IMR-90 (cell line): Measurements from ENCODE around the gene MTMR11. TPM values are rescaled to one million over a fixed set of nuclear protein-coding genes. Genes with fewer than 3 reads are reported as not detected.

ENCODE experiments used
- ATAC-seq: fragments of 200-7000 bp; cut with Tn5 transposase; 2 replicates; pipeline ENCODE4 v1.9.1; 2020; ENCODE audit warnings: low read depth, mild to moderate bottlenecking, moderate library complexity
- BruUV-seq: library from RNA; stranded (reverse); fragments of 400-500 nt; replicated peaks from 2 replicates; lab custom pipeline; 2021; lab: Mats Ljungman, UMichigan
- CTCF ChIA-PET: fragments of 300-600 bp; formaldehyde crosslinking; extraction: SDS; loops from one replicate; lab custom pipeline; 2021; ENCODE audit warnings: antibody characterized with exemption; lab: Yijun Ruan, JAX
- POLR2A ChIA-PET: fragments of 300-600 bp; sonication (Branson Sonifier 250); formaldehyde crosslinking; loops from one replicate; lab custom pipeline; 2022; ENCODE audit warnings: antibody characterized with exemption; ENCODE audit not compliant: unreplicated experiment; lab: Charles Lee
- DNase-seq: peaks from one replicate; pipeline ENCODE4 v3.0.0; 2013
- H2AFZ ChIP-seq: replicated peaks from 2 replicates; pipeline ENCODE3; 2013; ENCODE audit warnings: low read length, mild to moderate bottlenecking; ENCODE audit not compliant: poor library complexity
- H2AK5ac ChIP-seq: 2 replicates; pipeline ENCODE4 v1.6.1; 2013; ENCODE audit warnings: low read depth, low read length, inconsistent platforms
- H2AK9ac ChIP-seq: replicated peaks from 2 replicates; pipeline ENCODE3; 2013; ENCODE audit warnings: mild to moderate bottlenecking, low read depth, low read length, moderate library complexity; ENCODE audit not compliant: poor library complexity
- H2BK120ac ChIP-seq: 2 replicates; pipeline ENCODE4 v1.6.1; 2013; ENCODE audit warnings: low read depth, low read length, inconsistent platforms
- H2BK15ac ChIP-seq: 3 replicates; pipeline ENCODE4 v1.6.1; 2013; ENCODE audit warnings: low read depth, low read length, inconsistent platforms
- H2BK20ac ChIP-seq: 2 replicates; pipeline ENCODE4 v1.6.1; 2013; ENCODE audit warnings: low read depth, mild to moderate bottlenecking, inconsistent platforms, low read length, moderate library complexity
- H2BK5ac ChIP-seq: 2 replicates; pipeline ENCODE4 v1.6.1; 2013; ENCODE audit warnings: mild to moderate bottlenecking, low read depth, low read length, inconsistent platforms; ENCODE audit not compliant: poor library complexity, severe bottlenecking
- H3K14ac ChIP-seq: replicated peaks from 2 replicates; pipeline ENCODE4 v1.6.1; 2013; ENCODE audit warnings: low read depth, low read length, inconsistent platforms
- H3K18ac ChIP-seq: 2 replicates; pipeline ENCODE4 v1.6.1; 2013; ENCODE audit warnings: low read depth, low read length, control low read depth
- H3K23ac ChIP-seq: 2 replicates; pipeline ENCODE4 v1.6.1; 2013; ENCODE audit warnings: low read depth, low read length, inconsistent platforms
- H3K27ac ChIP-seq: 2 replicates; pipeline ENCODE4 v1.5.1; 2013; ENCODE audit warnings: mild to moderate bottlenecking, control low read depth, low read length; ENCODE audit not compliant: insufficient read depth
- H3K27me3 ChIP-seq: 2 replicates; pipeline ENCODE4 v1.6.1; 2013; ENCODE audit warnings: low read length; ENCODE audit not compliant: control insufficient read depth, insufficient read depth
- H3K36me3 ChIP-seq: 2 replicates; pipeline ENCODE4 v1.6.1; 2013; ENCODE audit warnings: low read length, mixed read lengths; ENCODE audit not compliant: control insufficient read depth, insufficient read depth
- H3K4ac ChIP-seq: 2 replicates; pipeline ENCODE4 v1.6.1; 2013; ENCODE audit warnings: low read depth, low read length, inconsistent platforms
- H3K4me1 ChIP-seq: 2 replicates; pipeline ENCODE4 v1.6.1; 2013; ENCODE audit warnings: low read length, mixed read lengths; ENCODE audit not compliant: control insufficient read depth, insufficient read depth
- H3K4me2 ChIP-seq: 2 replicates; pipeline ENCODE4 v1.6.1; 2013; ENCODE audit warnings: low read depth, mild to moderate bottlenecking, control low read depth, low read length, moderate library complexity
- H3K4me3 ChIP-seq: 2 replicates; pipeline ENCODE4 v1.5.1; 2013; ENCODE audit warnings: low read depth, mild to moderate bottlenecking, control low read depth, low read length, moderate library complexity; ENCODE audit not compliant: insufficient read depth
- H3K56ac ChIP-seq: 2 replicates; pipeline ENCODE4 v1.6.1; 2013; ENCODE audit warnings: low read length, inconsistent platforms; ENCODE audit not compliant: insufficient read depth; ENCODE audit errors: extremely low read depth
- H3K79me1 ChIP-seq, 2 experiments: 2 replicates each; pipeline ENCODE4 v1.6.1; 2013; ENCODE audit warnings: low read length in 2 of 2, inconsistent platforms in 1 of 2, low read depth in 1 of 2
- H3K9ac ChIP-seq: 2 replicates; pipeline ENCODE4 v1.6.1; 2013; ENCODE audit warnings: low read depth, low read length, control low read depth
- H3K9me1 ChIP-seq: 2 replicates; pipeline ENCODE4 v1.6.1; 2013; ENCODE audit warnings: low read length, inconsistent platforms; ENCODE audit not compliant: insufficient read depth
- H3K9me3 ChIP-seq: 2 replicates; pipeline ENCODE4 v1.6.1; 2013; ENCODE audit warnings: low read length; ENCODE audit not compliant: control insufficient read depth, insufficient read depth
- H4K20me1 ChIP-seq: 2 replicates; pipeline ENCODE4 v1.6.1; 2013; ENCODE audit warnings: low read length, inconsistent platforms; ENCODE audit not compliant: insufficient read depth
- H4K5ac ChIP-seq: 2 replicates; pipeline ENCODE4 v1.6.1; 2013; ENCODE audit warnings: mild to moderate bottlenecking, low read depth, low read length, control low read depth
- H4K8ac ChIP-seq, 2 experiments: 2 replicates each; pipeline ENCODE4 v1.6.1; 2013; ENCODE audit warnings: low read depth in 2 of 2, low read length in 2 of 2, control low read depth in 1 of 2, inconsistent platforms in 1 of 2
- H4K91ac ChIP-seq: 2 replicates; pipeline ENCODE4 v1.6.1; 2013; ENCODE audit warnings: low read depth, low read length, inconsistent platforms; ENCODE audit not compliant: insufficient read depth
- BHLHE40 ChIP-seq: fragments of 150-350 bp; IDR thresholded peaks from 2 replicates; pipeline ENCODE4 v1.6.1; 2016; ENCODE audit warnings: mild to moderate bottlenecking, low read depth, low read length
- CHD1 ChIP-seq: IDR thresholded peaks from 2 replicates; pipeline ENCODE4 v1.6.1; 2012; ENCODE audit warnings: low read depth, low read length, improper control_type of control experiment
- CTCF ChIP-seq: conservative IDR thresholded peaks from 2 replicates; pipeline ENCODE4 v1.5.1; 2012; ENCODE audit warnings: mild to moderate bottlenecking, low read depth, low read length, improper control_type of control experiment
- ELK1 ChIP-seq: fragments of 150-350 bp; IDR thresholded peaks from 2 replicates; pipeline ENCODE4 v1.6.1; 2016; ENCODE audit warnings: low read depth, mild to moderate bottlenecking, low read length, moderate library complexity, borderline replicate concordance
- MAZ ChIP-seq: IDR thresholded peaks from 2 replicates; pipeline ENCODE4 v1.6.1; 2012; ENCODE audit warnings: low read depth, mild to moderate bottlenecking, low read length, improper control_type of control experiment, moderate library complexity, borderline replicate concordance
- MXI1 ChIP-seq: IDR thresholded peaks from 2 replicates; pipeline ENCODE4 v1.6.1; 2012; ENCODE audit warnings: low read depth, mild to moderate bottlenecking, low read length, moderate library complexity, borderline replicate concordance
- NFE2L2 ChIP-seq: fragments of 150-350 bp; IDR thresholded peaks from 2 replicates; pipeline ENCODE4 v1.6.1; 2016; ENCODE audit warnings: low read depth, mild to moderate bottlenecking, low read length
- RAD21 ChIP-seq: IDR thresholded peaks from 2 replicates; pipeline ENCODE4 v1.6.1; 2012; ENCODE audit warnings: low read length, improper control_type of control experiment
- RFX5 ChIP-seq: IDR thresholded peaks from 2 replicates; pipeline ENCODE4 v1.8.0; 2012; ENCODE audit warnings: low read depth, mild to moderate bottlenecking, low read length, moderate library complexity
- SMC3 ChIP-seq: fragments of 150-350 bp; IDR thresholded peaks from 2 replicates; pipeline ENCODE4 v1.6.1; 2016; ENCODE audit warnings: low read depth, mild to moderate bottlenecking, antibody characterized with exemption, low read length, moderate library complexity
- USF2 ChIP-seq: fragments of 150-350 bp; IDR thresholded peaks from 2 replicates; pipeline ENCODE4 v1.6.1; 2017; ENCODE audit warnings: mild to moderate bottlenecking, antibody characterized with exemption, low read length, low read depth
- WGBS, 2 experiments: methylation state at CpG; one replicate each; pipeline versions ENCODE4 v1.1.5 to v1.1.7; 2013; ENCODE audit warnings: missing lambda C conversion rate in 2 of 2; ENCODE audit not compliant: insufficient read length in 1 of 2; ENCODE audit errors: extremely low coverage in 2 of 2; 5-methylcytosine and 5-hydroxymethylcytosine counted together
- dilution Hi-C: fragments of 300-500 bp; cut with HindIII; formaldehyde crosslinking; loops from one replicate; pipeline ENCODE4 v1.14.3; 2018; ENCODE audit warnings: low sequenced_read_pairs; ENCODE audit not compliant: unreplicated experiment
- in situ Hi-C: fragments of 300-500 bp; cut with MboI; formaldehyde crosslinking; loops from 3 replicates; pipeline ENCODE4 v1.14.3; 2019; ENCODE audit warnings: low sequenced_read_pairs, inconsistent platforms, mixed read lengths
- intact Hi-C: fragments of 100-400 bp; cut with micrococcal nuclease; formaldehyde crosslinking; loops from 2 replicates; pipeline ENCODE4 v1.10.0; 2022
- polyA plus RNA-seq, 3 experiments: library from polyadenylated mRNA; depleted of rRNA; stranded (reverse); fragments of >200 nt; gene quantifications; 2 replicates each; pipeline ENCODE4 v1.2.3, GENCODE V29; 2012; ENCODE audit warnings: low replicate concordance in 1 of 3
- total RNA-seq: library from RNA; depleted of rRNA; stranded (reverse); fragments of >200 nt; gene quantifications from 2 replicates; pipeline ENCODE4 v1.2.3, GENCODE V29; 2012

MTMR11 gene
- total and polyA plus RNA-seq, 2 of the 4 experiments (the other 2 are of a cell fraction) = 2.0 to 14.6 TPM

GRCh38 chr1:149949911-149950310, 13.2 kb upstream of the MTMR11 start:
- H4K20me1 ChIP-seq = no peaks in the 10 kb centered on the region
- no peak overlapping the region for H2AK5ac ChIP-seq
- in situ Hi-C loops (no loop called here), dilution Hi-C loops (no loop called here), intact Hi-C loops (loop anchor here (10.0 kb wide), 1 partner anchor 835 kb away; no protein-coding TSS in a partner anchor)
- H3K4ac ChIP-seq = no peak overlapping the region
- no peak for DNase-seq
- no peak for ATAC-seq
- no peak overlapping the region for H3K4me3 ChIP-seq
- no peak overlapping the region for H2BK120ac ChIP-seq
- no peak overlapping the region for H3K18ac ChIP-seq
- H4K91ac ChIP-seq = no peak overlapping the region
- no peak overlapping the region for H4K8ac ChIP-seq
- H3K23ac ChIP-seq = no peak overlapping the region
- ChIA-PET POLR2A (no interaction called here), CTCF (no interaction called here)
- H2BK5ac ChIP-seq = no peak overlapping the region
- H3K56ac ChIP-seq = no peak overlapping the region
- H3K79me1 ChIP-seq = no peaks in the 10 kb centered on the region; a peak in 1 of 4 replicates
- WGBS, 2 experiments = no CpG with 5 or more reads among the region's 6 CpGs
- no peak overlapping the region for H2BK15ac ChIP-seq
- H3K14ac ChIP-seq = no peak overlapping the region
- H3K27me3 ChIP-seq = no peaks in the 10 kb centered on the region
- no peak overlapping the region for H2BK20ac ChIP-seq
- no TSS peak for BruUV-seq
- TF ChIP-seq ELK1 (no peak), CTCF (no peak), RFX5 (no peak), RAD21 (no peak), CHD1 (no peak), BHLHE40 (no peak), MAZ (no peak), USF2 (no peak), MXI1 (no peak), SMC3 (no peak), NFE2L2 (no peak)
- no peak overlapping the region for H2AK9ac ChIP-seq
- no peak overlapping the region for H2AFZ ChIP-seq
- H3K27ac ChIP-seq = no peak overlapping the region
- H3K9ac ChIP-seq = no peak overlapping the region
- no peaks in the 10 kb centered on the region for H3K9me3 ChIP-seq
- H3K9me1 ChIP-seq = no peaks in the 10 kb centered on the region
- no peaks in the 10 kb centered on the region for H3K4me1 ChIP-seq
- no peak overlapping the region for H3K4me2 ChIP-seq
- H3K36me3 ChIP-seq = peaks cover 34% of the 10 kb centered on the region
- H4K5ac ChIP-seq = no peak overlapping the region
